Fibroblast of mammary gland (primary cell): ENCODE data around the gene ECEL1.
"Not testable (repeated sequence)": the region's sequence is repeated elsewhere in the genome, so short reads cannot be mapped to it uniquely, and the experiment has no call there.

Experiments
- DNase-seq: peaks from one replicate; pipeline ENCODE4 v3.0.0-alpha.2; 2010; ENCODE audit warnings: low read depth
- H3K4me3 ChIP-seq: 2 replicates; pipeline ENCODE4 v1.5.1; 2011; ENCODE audit warnings: low read depth, mild to moderate bottlenecking, low read length, moderate library complexity; ENCODE audit not compliant: control insufficient read depth
- CTCF ChIP-seq: conservative IDR thresholded peaks from 2 replicates; pipeline ENCODE4 v1.5.1; 2011; ENCODE audit warnings: low read depth, low read length, inconsistent platforms; ENCODE audit not compliant: control insufficient read depth, insufficient read depth

Gene ECEL1

GRCh38 chr2:232458051-232458660, 29.5 kb downstream of the ECEL1 start:
- TF ChIP-seq CTCF: no peak
- H3K4me3 ChIP-seq: no peak overlapping the region
- no peak for DNase-seq

- DNase-seq: no peak
- no peak overlapping the region for H3K4me3 ChIP-seq
- no peak for TF ChIP-seq CTCF
Observed at GRCh38 chr2:232457121-232458011, 30.3 kb downstream of the ECEL1 start.

- H3K4me3 ChIP-seq: no peak overlapping the region
- no peak for DNase-seq
- no peak for TF ChIP-seq CTCF
Observed at GRCh38 chr2:232456296-232457120, 31.1 kb downstream of the ECEL1 start.

GRCh38 chr2:232455426-232456255, 32.0 kb downstream of the ECEL1 start, which contains the start of gene ALPI:
Gene ALPI, plus strand, starts transcription at chr2:232456153. Its CDS starts 47 bp downstream, at chr2:232456200.
- no peak for TF ChIP-seq CTCF
- DNase-seq: no peak
- no peak within 1 kb of the TSS for H3K4me3 ChIP-seq

- TF ChIP-seq CTCF: no peak
- DNase-seq: no peak
- H3K4me3 ChIP-seq: no peak overlapping the region
Observed at GRCh38 chr2:232454630-232455029, 33.0 kb downstream of the ECEL1 start.

- not testable (repeated sequence) for H3K4me3 ChIP-seq, DNase-seq
Observed at GRCh38 chr2:232451645-232452044, 36.0 kb downstream of the ECEL1 start.
